ENCODE data around the gene SOHLH2.

- TF ChIP-seq CTCF (conservative IDR thresholded peaks at IDR 0.05; ENCODE audit: low read depth, low read length) (no peak), EZH2 (IDR thresholded peaks at IDR 0.05; ENCODE audit: borderline replicate concordance, low read depth, low read length, poor library complexity, severe bottlenecking) (no peak)
These were observed 50.5 kb downstream of the SOHLH2 start for GRCh38 chr13:36163809-36164308.
